GM19328 (cell line): Measurements from ENCODE around the gene NELFCD.
A peak's percentile ranks its signal among the peaks of the same experiment; 100 is the strongest.

ENCODE experiments used
- ATAC-seq: cut with Tn5 transposase; IDR thresholded peaks from one replicate; pipeline ENCODE4 v1.9.1; 2021; ENCODE audit warnings: mild to moderate bottlenecking, moderate library complexity; ENCODE audit not compliant: unreplicated experiment

NELFCD gene

GRCh38 chr20:58993332-58994248 is 12.5 kb downstream of the NELFCD start:
- ATAC-seq = no peak

- ATAC-seq = no peak
These were observed 13.5 kb downstream of the NELFCD start for GRCh38 chr20:58994390-58995159.

- ATAC-seq = no peak
These were observed 14.6 kb downstream of the NELFCD start for GRCh38 chr20:58995461-58996225.

- no peak for ATAC-seq
These were observed 15.2 kb downstream of the NELFCD start for GRCh38 chr20:58996226-58996611.

GRCh38 chr20:58997141-58997770 is 16.2 kb downstream of the NELFCD start:
- no peak for ATAC-seq

- no peak for ATAC-seq
These were observed 17.6 kb downstream of the NELFCD start for GRCh38 chr20:58998656-58999055.

GRCh38 chr20:59000326-59000725 is 19.3 kb downstream of the NELFCD start:
- no peak for ATAC-seq

- ATAC-seq = no peak
These were observed 20.0 kb downstream of the NELFCD start for GRCh38 chr20:59001068-59001448.

GRCh38 chr20:59001449-59002171 is 20.6 kb downstream of the NELFCD start:
- ATAC-seq = no peak

- ATAC-seq = no peak
These were observed 21.3 kb downstream of the NELFCD start for GRCh38 chr20:59002388-59002787.

- no peak for ATAC-seq
These were observed 21.9 kb downstream of the NELFCD start for GRCh38 chr20:59002874-59003399.

GRCh38 chr20:59003836-59004492 is 22.9 kb downstream of the NELFCD start:
- ATAC-seq = no peak

- ATAC-seq = no peak
These were observed 23.4 kb downstream of the NELFCD start for GRCh38 chr20:59004493-59004762.

- peak; percentile 40 for ATAC-seq
These were observed 23.9 kb downstream of the NELFCD start for GRCh38 chr20:59004763-59005522.

GRCh38 chr20:59005523-59006166 is 24.6 kb downstream of the NELFCD start:
- no peak for ATAC-seq

- ATAC-seq = no peak
These were observed 25.3 kb downstream of the NELFCD start for GRCh38 chr20:59006167-59006863.

GRCh38 chr20:59006864-59007664 is 26.0 kb downstream of the NELFCD start, which contains the start of gene CTSZ:
Gene CTSZ, minus strand, starts transcription at chr20:59007254. Its CDS starts 126 bp downstream, at chr20:59007128.
- ATAC-seq = peak; percentile 34
